Kidney epithelial cell (primary cell): ENCODE results near the gene CELF6. TPM values are rescaled to one million over a fixed set of nuclear protein-coding genes. Genes with fewer than 3 reads are reported as not detected.

Experiments
- DNase-seq: peaks from one replicate; pipeline ENCODE4 v3.0.0-alpha.2; 2010; ENCODE audit warnings: low read depth
- H3K27me3 ChIP-seq: 2 replicates; pipeline ENCODE4 v1.6.0; 2011; ENCODE audit warnings: low read length; ENCODE audit not compliant: control insufficient read depth, insufficient read depth
- H3K36me3 ChIP-seq: 2 replicates; pipeline ENCODE4 v1.5.1; 2011; ENCODE audit warnings: low read length; ENCODE audit not compliant: control insufficient read depth, insufficient read depth
- H3K4me3 ChIP-seq: 2 replicates; pipeline ENCODE4 v1.5.1; 2011; ENCODE audit warnings: low read depth, mild to moderate bottlenecking, control low read depth, low read length
- CTCF ChIP-seq: IDR thresholded peaks from 2 replicates; pipeline ENCODE4 v1.5.1; 2011; ENCODE audit warnings: mild to moderate bottlenecking, moderate library complexity, low read length, control low read depth, inconsistent platforms; ENCODE audit not compliant: insufficient read depth, poor library complexity, severe bottlenecking
- total RNA-seq: library from RNA; depleted of rRNA; stranded (reverse); fragments of >200 nt; gene quantifications from 2 replicates; pipeline ENCODE4 v1.2.3, GENCODE V29; 2015

The CELF6 gene
- total RNA-seq, 1 donor from 2014 or later = 0.29 TPM

- TF ChIP-seq CTCF = no peak
- H3K4me3 ChIP-seq = no peak overlapping the region
- H3K36me3 ChIP-seq = no peaks in the 10 kb centered on the region
- H3K27me3 ChIP-seq = no peaks in the 10 kb centered on the region
- no peak for DNase-seq
Observed at GRCh38 chr15:72306211-72306785, 13.7 kb downstream of the CELF6 start.

- DNase-seq = no peak
- Histone ChIP-seq H3K36me3 (no peaks in the 10 kb centered on the region), H3K27me3 (no peaks in the 10 kb centered on the region), H3K4me3 (no peak overlapping the region)
- no peak for TF ChIP-seq CTCF
Observed at GRCh38 chr15:72304596-72304995, 15.4 kb downstream of the CELF6 start.

DNA sequence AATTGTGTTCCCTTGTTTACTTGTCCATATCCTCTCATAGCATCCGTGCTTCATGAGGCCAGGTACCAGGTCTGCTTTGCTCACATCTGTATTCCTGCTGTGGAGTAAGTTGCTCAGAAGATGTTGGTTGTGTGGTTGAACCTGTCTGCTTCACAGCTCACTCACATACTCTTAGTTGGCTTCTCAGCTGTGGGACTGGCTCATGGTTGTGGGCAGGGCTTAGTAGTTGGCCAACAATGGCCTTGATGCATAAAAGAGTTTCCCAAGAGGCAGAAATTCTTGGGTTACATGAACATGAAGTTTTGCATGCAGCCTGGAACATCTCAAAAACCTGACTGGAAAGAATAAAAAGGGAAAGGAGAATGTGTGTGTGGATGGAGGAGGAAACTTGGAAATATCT lies 17.0 kb downstream of the CELF6 start:
- no peaks in the 10 kb centered on the region for H3K27me3 ChIP-seq
- TF ChIP-seq CTCF = no peak
- no peaks in the 10 kb centered on the region for H3K36me3 ChIP-seq
- no peak overlapping the region for H3K4me3 ChIP-seq
- DNase-seq = no peak

DNA sequence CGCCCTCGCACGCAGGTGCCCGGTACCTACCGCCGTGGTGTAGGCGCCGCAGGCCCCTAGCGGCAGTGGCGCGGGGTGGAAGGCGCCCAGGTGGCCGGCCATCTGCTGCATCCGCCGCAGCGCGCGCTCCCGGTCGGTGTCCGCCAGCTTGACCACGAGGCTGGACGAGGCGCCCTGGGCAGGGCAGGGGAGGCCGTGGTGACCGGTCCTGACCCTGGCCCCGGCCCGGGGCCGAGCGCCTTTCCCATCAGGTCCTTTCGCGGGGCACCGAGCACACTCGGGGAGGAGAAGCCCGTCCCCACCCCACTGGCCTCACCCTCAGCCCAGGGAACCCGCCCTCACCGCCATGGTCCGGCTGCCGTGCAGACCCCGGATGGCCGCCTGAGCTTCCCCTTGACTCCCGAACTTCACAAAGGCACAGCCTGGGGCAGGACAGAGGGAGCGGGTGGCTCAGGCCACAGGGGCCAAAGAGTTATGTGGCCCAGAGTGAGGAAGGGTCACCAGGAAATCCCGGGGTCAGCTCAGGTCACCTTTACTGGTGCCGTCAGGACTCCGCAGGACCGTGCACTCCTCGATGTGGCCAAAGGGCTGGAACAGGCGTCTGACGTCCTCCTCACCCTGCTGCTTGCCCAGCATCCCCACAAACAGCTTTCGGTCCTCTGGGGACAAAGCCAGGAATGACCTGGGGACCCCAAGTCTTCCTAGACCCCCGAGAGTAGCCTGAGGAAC lies 30.2 kb downstream of the CELF6 start:
- Histone ChIP-seq H3K36me3 (no peaks in the 10 kb centered on the region), H3K27me3 (peaks cover 3% of the 10 kb centered on the region), H3K4me3 (no peak overlapping the region)
- DNase-seq = no peak
- no peak for TF ChIP-seq CTCF

GRCh38 chr15:72288796-72289596 lies 31.0 kb downstream of the CELF6 start:
- H3K27me3 ChIP-seq = peaks cover 3% of the 10 kb centered on the region
- H3K4me3 ChIP-seq = no peak overlapping the region
- TF ChIP-seq CTCF = no peak
- no peaks in the 10 kb centered on the region for H3K36me3 ChIP-seq
- DNase-seq = no peak
